GM12892 (cell line): Measurements from ENCODE around the gene TEDC2.
"Not testable (repeated sequence)": the region's sequence is repeated elsewhere in the genome, so short reads cannot be mapped to it uniquely, and the experiment has no call there.

ENCODE experiments used
- DNase-seq: peaks from one replicate; pipeline ENCODE4 v3.0.0; 2011; ENCODE audit not compliant: insufficient read length
- FAIRE-seq: peaks from 2 replicates; lab custom pipeline; 2011; peaks lifted over from hg19 to GRCh38; lab: Jason Lieb, UNC
- POLR2A ChIP-seq: IDR thresholded peaks from 2 replicates; pipeline ENCODE4 v1.6.1; 2011; ENCODE audit warnings: low read depth, low read length, control low read depth
- POLR2AphosphoS5 ChIP-seq: IDR thresholded peaks from 2 replicates; pipeline ENCODE4 v1.6.1; 2011; ENCODE audit warnings: low read depth, low read length, control low read depth
- TAF1 ChIP-seq: IDR thresholded peaks from 2 replicates; pipeline ENCODE4 v1.6.1; 2011; ENCODE audit warnings: low read depth, mild to moderate bottlenecking, control low read depth, low read length, borderline replicate concordance

TEDC2 gene

GRCh38 chr16:2428784-2429033 lies 31.2 kb upstream of the TEDC2 start:
- TF ChIP-seq TAF1 (no peak), POLR2AphosphoS5 (no peak), POLR2A (no peak)
- DNase-seq (no peak), FAIRE-seq (no peak)

GRCh38 chr16:2429034-2429770 lies 30.7 kb upstream of the TEDC2 start, which contains the start of gene CCNF:
Gene CCNF, plus strand, starts transcription at chr16:2429447. Its CDS starts 35 bp downstream, at chr16:2429482.
- FAIRE-seq = peak; percentile 98
- DNase-seq = peak; percentile 99
- TF ChIP-seq TAF1 (0 out of 2 replicates have a peak, but pooled peaks have one; percentile 22), POLR2A (peak; percentile 62; the same call in 1 of the 2 replicates), POLR2AphosphoS5 (0 out of 2 replicates have a peak, but pooled peaks have one; percentile 41)

GRCh38 chr16:2429771-2430663 lies 29.9 kb upstream of the TEDC2 start:
- TF ChIP-seq TAF1 = no peak
- peak; percentile 85 for FAIRE-seq

GRCh38 chr16:2432286-2432685 lies 27.6 kb upstream of the TEDC2 start:
- no peak for FAIRE-seq
- TF ChIP-seq TAF1 (no peak), POLR2A (no peak), POLR2AphosphoS5 (no peak)
- no peak for DNase-seq

More at GRCh38 chr16:2429771-2430663, 29.9 kb upstream of the TEDC2 start:
- no peak for DNase-seq

GRCh38 chr16:2432801-2433505 lies 27.0 kb upstream of the TEDC2 start:
- DNase-seq = no peak
- TF ChIP-seq TAF1 = no peak
- TF ChIP-seq POLR2A = no peak
- no peak for TF ChIP-seq POLR2AphosphoS5
- no peak for FAIRE-seq

- FAIRE-seq, DNase-seq: not testable (repeated sequence)
Observed at GRCh38 chr16:2435236-2435635, 24.7 kb upstream of the TEDC2 start.

GRCh38 chr16:2436110-2436509 lies 23.8 kb upstream of the TEDC2 start:
- FAIRE-seq = no peak
- TF ChIP-seq TAF1 = no peak
- TF ChIP-seq POLR2A = no peak
- no peak for TF ChIP-seq POLR2AphosphoS5

GRCh38 chr16:2437032-2437790 lies 22.7 kb upstream of the TEDC2 start:
- no peak for FAIRE-seq
- no peak for DNase-seq
- TF ChIP-seq POLR2AphosphoS5 (no peak), POLR2A (no peak), TAF1 (no peak)

More at GRCh38 chr16:2436110-2436509, 23.8 kb upstream of the TEDC2 start:
- no peak for DNase-seq

- DNase-seq (no peak), FAIRE-seq (no peak)
- TF ChIP-seq TAF1 = no peak
- TF ChIP-seq POLR2AphosphoS5 = no peak
- no peak for TF ChIP-seq POLR2A
Observed at GRCh38 chr16:2438121-2438520, 21.8 kb upstream of the TEDC2 start.

GRCh38 chr16:2439598-2439997 lies 20.3 kb upstream of the TEDC2 start:
- FAIRE-seq (no peak), DNase-seq (no peak)
- no peak for TF ChIP-seq POLR2AphosphoS5
- no peak for TF ChIP-seq POLR2A
- no peak for TF ChIP-seq TAF1

GRCh38 chr16:2441143-2441804 lies 18.6 kb upstream of the TEDC2 start:
- not testable (repeated sequence) for FAIRE-seq, DNase-seq
